GM11168 (cell line): ENCODE results near the gene RARRES1.
"Not testable (repeated sequence)": the region's sequence is repeated elsewhere in the genome, so short reads cannot be mapped to it uniquely, and the experiment has no call there.

Experiments used
- in situ Hi-C: fragments of 300-500 bp; cut with MboI; formaldehyde crosslinking; loops from one replicate; pipeline ENCODE4 v1.12.0; 2022; ENCODE audit warnings: low sequenced_read_pairs; ENCODE audit not compliant: unreplicated experiment

The RARRES1 gene

GRCh38 chr3:158702815-158703481 lies 29.3 kb downstream of the RARRES1 start:
- in situ Hi-C loops = no loop called here

GRCh38 chr3:158701420-158702065 lies 30.7 kb downstream of the RARRES1 start:
- in situ Hi-C loops = no loop called here

GRCh38 chr3:158700559-158700958 lies 31.7 kb downstream of the RARRES1 start:
- in situ Hi-C loops = no loop called here

DNA sequence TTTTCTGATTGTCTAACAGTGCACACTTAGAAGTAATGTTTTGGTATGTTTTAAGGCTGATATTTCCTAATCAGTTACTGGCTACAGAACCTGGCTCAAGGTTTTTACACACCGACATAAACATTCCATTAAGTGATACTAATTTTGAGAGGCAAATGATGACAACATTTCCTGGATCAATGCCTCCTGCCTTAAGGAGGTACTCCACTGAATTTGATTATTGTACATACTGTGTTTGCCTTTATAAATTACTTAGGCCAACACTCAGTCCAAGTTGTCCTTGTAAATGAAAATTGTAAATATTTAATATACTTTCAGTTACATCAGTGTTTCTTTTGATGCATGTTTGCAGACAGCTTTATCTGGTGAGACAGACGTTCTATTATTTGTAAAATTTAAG lies 35.6 kb downstream of the RARRES1 start:
- in situ Hi-C loops = no loop called here

- in situ Hi-C loops = not testable (repeated sequence)
Observed at GRCh38 chr3:158693866-158694456, 38.3 kb downstream of the RARRES1 start.

DNA sequence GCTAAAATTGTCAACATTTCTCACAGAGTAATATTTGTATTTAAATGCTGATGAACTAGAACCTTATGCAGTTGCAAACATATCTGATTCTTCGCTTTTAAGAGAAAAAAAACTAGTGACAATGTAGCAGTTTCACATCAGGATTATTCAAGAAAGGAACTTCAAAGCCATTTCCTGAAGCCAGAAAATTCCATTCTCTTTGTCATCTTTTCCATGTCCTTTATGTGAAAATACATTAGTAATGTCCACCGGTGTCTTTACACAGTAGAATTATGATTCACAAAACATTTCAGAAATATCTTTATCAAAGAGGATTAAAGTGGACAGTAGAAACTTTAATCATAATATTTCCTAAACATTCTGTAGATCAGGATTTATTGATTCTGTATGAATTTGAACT lies 47.1 kb downstream of the RARRES1 start:
- in situ Hi-C loops = no loop called here

DNA sequence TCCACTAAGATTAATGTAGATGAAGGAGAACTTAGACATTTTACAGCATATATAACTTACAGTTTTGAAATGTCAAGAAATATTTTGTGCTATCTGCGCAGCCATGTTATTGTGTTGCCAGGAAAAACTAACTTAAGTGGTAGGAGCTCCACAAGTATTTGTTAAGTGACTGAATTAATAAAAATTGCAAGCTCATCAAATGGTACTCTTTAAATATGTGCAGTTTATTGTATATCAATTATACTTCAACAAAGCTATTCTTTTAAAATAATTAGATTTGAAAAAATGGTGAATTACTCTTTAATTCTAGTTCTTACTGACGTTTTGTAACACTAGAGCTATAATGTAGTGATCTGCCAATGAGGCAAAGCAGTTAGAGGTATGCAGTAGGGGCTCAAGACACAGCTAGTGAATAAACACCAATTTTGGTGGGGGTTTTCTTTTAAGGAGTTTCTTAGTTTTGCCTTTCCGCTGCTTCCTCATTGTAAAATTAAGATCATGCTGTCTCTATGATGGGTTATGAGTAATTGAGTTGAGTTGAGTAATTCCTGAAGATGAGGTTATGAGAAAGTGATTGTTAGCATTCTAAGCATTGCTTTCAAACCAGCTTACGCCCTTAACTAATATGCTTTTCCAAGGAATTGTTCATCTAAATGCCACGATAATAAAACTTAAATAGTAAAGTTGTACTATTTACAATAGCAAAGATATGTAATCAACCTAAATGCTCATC lies 48.9 kb downstream of the RARRES1 start:
- in situ Hi-C loops = no loop called here

DNA sequence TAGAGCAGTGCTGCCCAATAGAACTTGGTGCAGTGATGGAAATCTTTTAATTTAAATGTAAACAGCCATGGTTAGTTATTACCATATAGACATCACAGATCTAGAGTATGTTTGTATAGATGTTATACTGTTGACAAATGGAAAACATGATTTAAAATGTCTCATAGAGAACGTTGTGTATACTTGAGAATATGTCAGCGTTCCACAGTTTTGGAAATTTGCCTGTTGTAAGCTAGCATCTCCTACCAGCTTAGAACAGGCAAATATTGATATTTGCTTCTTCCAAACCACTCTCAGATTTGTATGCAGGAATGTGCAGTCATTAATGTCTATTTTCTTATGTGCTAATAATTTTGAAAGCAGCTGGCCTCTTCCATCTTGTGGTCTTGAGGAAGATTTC lies 51.4 kb downstream of the RARRES1 start:
- in situ Hi-C loops = no loop called here

- in situ Hi-C loops = no loop called here
Observed at GRCh38 chr3:158679547-158680000, 52.7 kb downstream of the RARRES1 start.

GRCh38 chr3:158678687-158679086 lies 53.6 kb downstream of the RARRES1 start:
- in situ Hi-C loops = no loop called here

DNA sequence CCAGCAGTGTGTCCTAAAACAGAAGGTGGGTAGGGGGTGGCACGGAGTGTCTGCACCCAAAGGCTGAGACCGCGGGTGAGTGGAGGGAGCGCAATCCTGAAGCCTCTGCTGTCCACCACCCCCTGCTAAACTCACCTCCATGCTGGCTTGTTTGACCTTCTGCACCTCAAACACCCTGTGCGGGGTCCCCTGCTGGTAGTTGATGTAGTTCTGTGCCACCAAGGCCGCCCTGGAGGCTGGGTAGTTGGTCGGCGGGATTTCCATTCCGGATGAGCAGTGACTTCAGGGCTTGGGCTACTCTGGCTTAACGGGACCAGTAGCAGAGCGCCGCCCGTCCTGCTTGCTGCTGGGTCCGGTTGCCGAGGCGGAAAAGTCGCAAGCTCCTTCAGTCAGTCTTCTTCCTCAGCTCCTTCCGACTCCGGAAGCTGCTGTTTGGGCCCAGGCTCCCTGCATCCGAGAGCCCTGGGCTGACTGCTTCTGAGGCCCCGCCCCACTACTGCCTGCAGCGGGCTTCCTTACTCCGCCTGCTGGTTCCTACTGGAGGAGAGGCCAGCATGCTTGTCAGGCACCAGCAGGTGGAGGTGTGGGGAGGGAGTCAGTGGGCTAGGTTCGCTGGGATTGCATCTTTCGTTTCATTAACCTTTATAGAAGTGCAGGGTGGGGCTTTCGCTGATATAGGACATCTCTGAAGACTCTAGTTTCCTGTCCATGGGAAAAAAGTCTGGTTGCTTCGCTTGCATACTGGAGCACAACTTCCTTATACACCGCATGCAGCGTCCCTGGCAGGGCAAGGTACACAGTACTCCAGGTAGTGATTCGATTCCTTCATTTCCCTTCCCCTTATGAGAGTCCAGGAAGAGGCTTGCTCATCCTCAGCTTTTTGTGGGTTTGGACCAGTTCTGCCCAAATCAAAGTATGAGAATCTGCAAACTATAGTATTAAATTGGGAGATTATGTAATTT lies 59.8 kb downstream of the RARRES1 start, which contains the start of gene LXN:
TSS of gene LXN (minus strand) at position 434 of the 962 bp plus-strand sequence. CDS start at position 264, 170 bp downstream.
- in situ Hi-C loops = no loop called here

DNA sequence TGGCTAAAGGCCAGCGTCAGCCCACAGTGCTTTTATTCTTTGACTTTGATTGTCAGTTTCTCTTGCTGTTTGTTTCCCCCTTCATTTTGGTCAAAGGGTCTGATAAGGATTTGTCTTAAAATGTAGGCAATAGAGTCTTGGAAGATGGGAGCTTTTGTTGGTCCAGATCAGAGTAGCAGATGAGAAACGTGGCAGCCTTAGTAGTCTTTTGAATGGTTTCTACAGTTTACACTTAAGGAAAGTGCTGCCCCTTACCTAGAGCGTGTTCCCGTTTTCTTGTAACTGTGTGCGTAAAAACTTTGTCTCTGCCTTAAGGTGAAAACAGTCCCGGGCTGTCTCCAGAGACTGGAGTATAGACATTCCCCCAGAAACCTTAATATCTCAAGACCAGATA lies 60.4 kb downstream of the RARRES1 start:
- in situ Hi-C loops = no loop called here

DNA sequence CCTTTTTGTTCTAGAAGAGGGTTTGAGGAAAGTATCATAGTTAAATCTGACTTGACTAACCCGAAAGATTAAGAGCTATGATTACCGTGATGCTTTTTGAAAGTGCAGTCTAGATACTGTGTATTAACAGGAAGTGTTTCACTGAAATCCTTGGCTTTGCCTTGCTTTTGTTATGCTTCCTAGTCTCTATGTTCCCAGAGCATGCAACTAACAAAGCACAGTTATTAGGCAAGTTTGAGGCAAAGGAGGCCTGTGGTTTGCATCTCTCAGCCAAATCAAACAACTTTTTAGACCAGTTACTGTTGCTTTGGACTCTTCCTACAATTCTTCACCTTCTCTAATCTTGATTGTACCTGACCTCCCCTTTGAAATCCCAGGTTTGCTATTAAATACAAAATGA lies 63.8 kb downstream of the RARRES1 start:
- in situ Hi-C loops = no loop called here

- in situ Hi-C loops = no loop called here
Observed at GRCh38 chr3:158666416-158666815, 65.8 kb downstream of the RARRES1 start.

DNA sequence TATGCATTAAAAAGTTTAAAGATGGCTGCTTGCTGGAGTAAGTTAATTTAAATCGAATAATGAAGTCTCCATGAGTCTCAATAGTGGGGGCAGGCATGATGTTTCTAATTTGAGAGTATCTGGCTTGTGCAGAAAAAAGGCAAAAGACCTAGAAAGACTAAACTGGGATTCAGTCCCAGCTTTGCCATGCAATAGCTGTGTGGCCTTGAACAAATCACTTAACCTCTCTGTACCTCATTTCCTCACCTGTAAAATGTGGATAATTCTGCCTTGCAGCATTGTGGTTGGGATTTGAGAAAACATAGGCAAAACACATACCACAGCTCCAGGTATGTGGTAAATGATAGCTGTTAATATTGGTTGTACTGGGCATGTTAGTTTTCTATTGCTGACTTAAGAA lies 68.4 kb downstream of the RARRES1 start:
- in situ Hi-C loops = no loop called here

GRCh38 chr3:158663246-158663645 lies 69.0 kb downstream of the RARRES1 start:
- in situ Hi-C loops = no loop called here

DNA sequence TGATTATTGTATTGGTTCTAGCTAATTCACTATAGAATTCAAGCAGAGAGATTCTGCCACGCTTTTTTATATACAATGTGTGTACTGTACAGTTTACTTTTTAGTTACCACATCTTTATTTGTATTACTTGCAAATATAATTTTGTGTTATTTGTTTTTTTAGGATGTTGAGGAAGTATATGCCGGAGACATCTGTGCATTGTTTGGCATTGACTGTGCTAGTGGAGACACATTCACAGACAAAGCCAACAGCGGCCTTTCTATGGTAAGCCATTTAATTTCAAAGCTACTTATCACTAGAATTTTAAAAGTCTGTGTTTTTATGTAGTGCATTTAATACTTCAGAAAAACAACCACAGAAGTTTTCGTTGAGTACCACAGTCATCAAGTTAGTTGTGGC lies 71.5 kb downstream of the RARRES1 start:
- in situ Hi-C loops = no loop called here

- in situ Hi-C loops = no loop called here
Observed at GRCh38 chr3:158659454-158660237, 72.6 kb downstream of the RARRES1 start.

GRCh38 chr3:158658889-158659288 lies 73.4 kb downstream of the RARRES1 start:
- in situ Hi-C loops = no loop called here
